GM18861 (cell line): ENCODE results near the gene SPG7.

Source experiments
- ATAC-seq: cut with Tn5 transposase; IDR thresholded peaks from one replicate; pipeline ENCODE4 v1.9.1; 2021; ENCODE audit not compliant: unreplicated experiment

The SPG7 gene

GRCh38 chr16:89595330-89596060 is 87.3 kb downstream of the SPG7 start:
- no peak for ATAC-seq

- ATAC-seq: no peak
Measured at GRCh38 chr16:89596061-89596689, 88.0 kb downstream of the SPG7 start.

GRCh38 chr16:89596957-89597649 is 88.9 kb downstream of the SPG7 start:
- no peak for ATAC-seq

- ATAC-seq: no peak
Measured at GRCh38 chr16:89598199-89598598, 90.0 kb downstream of the SPG7 start.

GRCh38 chr16:89599451-89599858 is 91.3 kb downstream of the SPG7 start:
- ATAC-seq: no peak

- no peak for ATAC-seq
Measured at GRCh38 chr16:89599902-89600301, 91.7 kb downstream of the SPG7 start.

GRCh38 chr16:89600427-89600826 is 92.2 kb downstream of the SPG7 start:
- ATAC-seq: no peak

GRCh38 chr16:89600956-89601355 is 92.8 kb downstream of the SPG7 start:
- no peak for ATAC-seq

GRCh38 chr16:89601906-89602272 is 93.7 kb downstream of the SPG7 start:
- ATAC-seq: no peak

- no peak for ATAC-seq
Measured at GRCh38 chr16:89602273-89602951, 94.2 kb downstream of the SPG7 start.

GRCh38 chr16:89602952-89603590 is 94.9 kb downstream of the SPG7 start:
- ATAC-seq: no peak

GRCh38 chr16:89604764-89605163 is 96.6 kb downstream of the SPG7 start:
- ATAC-seq: no peak

- no peak for ATAC-seq
Measured at GRCh38 chr16:89605186-89605970, 97.2 kb downstream of the SPG7 start.

GRCh38 chr16:89606006-89606405 is 97.8 kb downstream of the SPG7 start:
- ATAC-seq: no peak
